NCI-H128 (cell line): Measurements from ENCODE around the gene RIC1.
"Not testable (repeated sequence)": the region's sequence is repeated elsewhere in the genome, so short reads cannot be mapped to it uniquely, and the experiment has no call there.

ENCODE experiments used
- DNase-seq: peaks from one replicate; lab custom pipeline; 2025; ENCODE audit not compliant: unreplicated experiment; lab: John Stamatoyannopoulos, UW

RIC1 gene, protein sequence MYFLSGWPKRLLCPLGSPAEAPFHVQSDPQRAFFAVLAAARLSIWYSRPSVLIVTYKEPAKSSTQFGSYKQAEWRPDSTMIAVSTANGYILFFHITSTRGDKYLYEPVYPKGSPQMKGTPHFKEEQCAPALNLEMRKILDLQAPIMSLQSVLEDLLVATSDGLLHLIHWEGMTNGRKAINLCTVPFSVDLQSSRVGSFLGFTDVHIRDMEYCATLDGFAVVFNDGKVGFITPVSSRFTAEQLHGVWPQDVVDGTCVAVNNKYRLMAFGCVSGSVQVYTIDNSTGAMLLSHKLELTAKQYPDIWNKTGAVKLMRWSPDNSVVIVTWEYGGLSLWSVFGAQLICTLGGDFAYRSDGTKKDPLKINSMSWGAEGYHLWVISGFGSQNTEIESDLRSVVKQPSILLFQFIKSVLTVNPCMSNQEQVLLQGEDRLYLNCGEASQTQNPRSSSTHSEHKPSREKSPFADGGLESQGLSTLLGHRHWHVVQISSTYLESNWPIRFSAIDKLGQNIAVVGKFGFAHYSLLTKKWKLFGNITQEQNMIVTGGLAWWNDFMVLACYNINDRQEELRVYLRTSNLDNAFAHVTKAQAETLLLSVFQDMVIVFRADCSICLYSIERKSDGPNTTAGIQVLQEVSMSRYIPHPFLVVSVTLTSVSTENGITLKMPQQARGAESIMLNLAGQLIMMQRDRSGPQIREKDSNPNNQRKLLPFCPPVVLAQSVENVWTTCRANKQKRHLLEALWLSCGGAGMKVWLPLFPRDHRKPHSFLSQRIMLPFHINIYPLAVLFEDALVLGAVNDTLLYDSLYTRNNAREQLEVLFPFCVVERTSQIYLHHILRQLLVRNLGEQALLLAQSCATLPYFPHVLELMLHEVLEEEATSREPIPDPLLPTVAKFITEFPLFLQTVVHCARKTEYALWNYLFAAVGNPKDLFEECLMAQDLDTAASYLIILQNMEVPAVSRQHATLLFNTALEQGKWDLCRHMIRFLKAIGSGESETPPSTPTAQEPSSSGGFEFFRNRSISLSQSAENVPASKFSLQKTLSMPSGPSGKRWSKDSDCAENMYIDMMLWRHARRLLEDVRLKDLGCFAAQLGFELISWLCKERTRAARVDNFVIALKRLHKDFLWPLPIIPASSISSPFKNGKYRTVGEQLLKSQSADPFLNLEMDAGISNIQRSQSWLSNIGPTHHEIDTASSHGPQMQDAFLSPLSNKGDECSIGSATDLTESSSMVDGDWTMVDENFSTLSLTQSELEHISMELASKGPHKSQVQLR (N-terminal part only)

GRCh38 chr9:5628530-5629311 lies at the start of gene RIC1:
RIC1 (plus strand) TSS chr9:5629107; CDS start chr9:5629310, 203 bp downstream.
- DNase-seq: peak; percentile 78

- DNase-seq: no peak
These were observed 49.0 kb upstream of the RIC1 start for GRCh38 chr9:5579881-5580280.

GRCh38 chr9:5580650-5581049 lies 48.3 kb upstream of the RIC1 start:
- no peak for DNase-seq

GRCh38 chr9:5581706-5582105 lies 47.2 kb upstream of the RIC1 start:
- DNase-seq: not testable (repeated sequence)

DNA sequence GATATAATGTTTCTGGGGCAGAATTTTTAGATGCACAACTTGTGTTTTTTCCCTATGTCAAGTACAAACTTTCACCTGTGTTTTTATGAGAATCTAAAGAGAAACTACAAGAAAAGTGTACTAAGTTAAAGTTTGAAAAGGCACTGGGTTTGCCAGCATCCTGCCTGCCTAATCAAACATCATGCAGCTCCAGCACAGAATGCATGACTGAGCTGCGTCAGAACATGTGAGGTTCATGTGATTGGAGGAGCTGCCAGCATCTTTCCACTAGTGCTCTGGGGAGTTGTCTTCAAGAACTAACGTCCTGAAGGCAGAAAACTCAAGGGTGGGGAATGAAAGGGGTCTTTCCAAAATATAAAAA lies 46.1 kb upstream of the RIC1 start:
- no peak for DNase-seq

DNA sequence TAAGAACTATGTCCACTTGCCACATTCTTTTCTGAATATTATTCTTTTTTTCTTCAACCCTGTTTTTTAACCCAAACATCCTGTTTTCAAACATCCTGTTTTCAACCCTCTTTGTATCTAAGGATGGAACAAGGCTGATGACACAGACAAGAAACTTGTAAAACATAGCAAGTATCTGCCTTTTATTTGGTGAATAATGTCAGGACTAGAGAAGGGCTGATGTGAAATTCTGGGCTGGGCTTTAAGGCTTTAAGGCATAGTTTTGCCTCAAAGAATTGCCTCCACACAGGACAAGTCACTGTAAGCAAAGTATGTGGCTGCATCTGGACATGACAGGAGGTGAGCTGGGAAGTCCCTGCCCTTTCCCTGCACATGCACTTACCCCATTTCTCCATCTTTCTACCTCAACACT lies 42.5 kb upstream of the RIC1 start:
- no peak for DNase-seq

DNA sequence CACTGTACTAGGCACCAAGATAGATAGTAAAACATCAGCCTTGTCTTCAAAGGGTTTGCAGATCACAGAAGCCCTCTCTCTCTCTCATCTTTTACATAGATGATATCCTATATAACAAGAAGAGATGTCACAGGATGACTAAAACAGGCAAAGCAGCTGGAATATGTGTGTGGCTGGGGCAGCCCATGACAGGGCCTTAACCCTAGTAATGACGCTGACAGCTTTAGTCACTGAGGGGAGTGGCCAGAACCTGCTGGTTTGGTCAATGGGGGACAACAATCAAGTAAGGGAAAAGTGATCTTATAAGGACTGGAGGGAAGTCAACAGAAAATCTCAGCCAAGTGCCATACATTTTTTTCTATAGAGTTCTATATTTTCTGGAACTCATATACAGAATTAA lies 41.9 kb upstream of the RIC1 start:
- DNase-seq: no peak

DNA sequence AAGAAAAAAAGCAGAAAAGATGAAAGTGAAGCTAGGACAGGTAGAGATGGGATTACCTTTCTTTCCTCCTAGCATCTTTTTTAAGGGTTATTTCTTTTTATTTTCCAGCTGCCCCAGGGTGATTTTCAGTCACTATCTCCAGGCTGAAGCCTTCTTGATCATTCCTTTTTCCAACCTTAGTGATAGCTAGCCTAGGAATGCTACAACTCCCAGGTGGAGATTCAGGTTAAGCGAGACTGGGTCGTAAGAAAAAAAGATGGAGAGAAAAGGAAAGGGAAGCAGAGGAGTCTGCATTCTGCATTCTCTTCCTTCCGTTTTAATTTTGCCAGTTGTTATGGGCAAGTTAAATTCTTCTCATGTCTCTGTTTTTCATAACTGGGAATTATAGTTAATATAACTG lies 36.7 kb upstream of the RIC1 start:
- no peak for DNase-seq

DNA sequence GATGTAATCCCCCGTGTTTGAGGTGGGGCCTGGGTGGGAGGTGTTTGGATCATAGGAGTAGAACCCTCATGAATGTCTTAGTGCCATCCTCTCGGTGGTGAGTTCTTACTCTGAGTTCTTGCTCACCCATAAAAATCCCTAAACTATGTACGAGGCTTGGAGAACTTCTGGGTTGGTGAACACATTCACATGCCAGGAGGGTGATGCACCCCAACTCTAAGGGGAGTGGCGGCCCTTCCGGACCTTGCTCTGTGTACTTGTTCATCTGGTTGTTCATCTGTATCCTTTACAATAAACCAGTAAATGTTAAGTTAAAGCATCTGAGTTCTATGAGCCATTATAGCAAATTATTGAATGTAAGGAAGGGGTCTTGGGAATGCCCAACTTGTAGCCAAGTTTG lies 36.0 kb upstream of the RIC1 start:
- DNase-seq: no peak

GRCh38 chr9:5593904-5594303 lies 35.0 kb upstream of the RIC1 start:
- DNase-seq: no peak

- DNase-seq: no peak
These were observed 32.7 kb upstream of the RIC1 start for GRCh38 chr9:5596173-5596572.

GRCh38 chr9:5608298-5609225 lies 20.3 kb upstream of the RIC1 start:
- no peak for DNase-seq

- no peak for DNase-seq
These were observed 19.7 kb upstream of the RIC1 start for GRCh38 chr9:5609226-5609596.

- no peak for DNase-seq
These were observed 18.4 kb upstream of the RIC1 start for GRCh38 chr9:5610491-5610890.

- no peak for DNase-seq
These were observed 17.4 kb upstream of the RIC1 start for GRCh38 chr9:5611321-5612184.

DNA sequence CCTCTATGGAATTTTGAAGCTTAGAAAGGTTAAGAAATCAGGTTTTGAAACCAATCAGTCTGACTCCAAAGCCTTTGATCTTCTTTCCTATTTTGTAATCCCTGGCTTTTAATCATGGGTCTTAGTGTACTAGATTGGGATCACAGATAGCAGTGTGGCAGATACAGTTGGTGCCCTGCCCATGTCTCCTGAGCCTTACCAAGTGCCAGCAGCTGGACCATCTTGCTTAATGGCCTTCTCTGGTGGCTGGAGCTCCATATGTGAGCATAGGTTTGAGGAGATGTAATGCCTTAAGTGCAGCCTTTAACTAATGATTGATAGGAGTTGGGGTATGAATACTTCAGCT lies 16.7 kb upstream of the RIC1 start:
- no peak for DNase-seq

GRCh38 chr9:5614192-5614591 lies 14.7 kb upstream of the RIC1 start:
- no peak for DNase-seq

DNA sequence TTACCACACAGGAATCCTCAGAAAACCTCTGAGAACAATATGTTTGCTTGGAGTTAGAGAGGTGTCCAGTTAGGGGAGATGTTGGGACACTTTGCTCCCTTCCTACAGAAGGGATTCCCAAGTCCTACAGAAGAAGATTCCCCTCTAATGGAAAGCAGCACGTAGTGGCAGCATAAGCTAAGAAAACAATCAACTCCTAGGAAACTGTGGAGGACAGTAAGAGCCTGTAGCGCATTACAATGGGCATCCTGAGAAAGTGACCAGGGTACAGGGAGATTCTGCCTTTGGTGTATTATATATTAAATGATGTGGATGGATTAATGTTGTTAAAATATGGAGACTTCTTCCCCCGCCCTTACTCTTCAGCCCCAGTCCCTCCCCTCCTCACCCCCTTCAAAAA lies 13.9 kb upstream of the RIC1 start:
- no peak for DNase-seq

DNA sequence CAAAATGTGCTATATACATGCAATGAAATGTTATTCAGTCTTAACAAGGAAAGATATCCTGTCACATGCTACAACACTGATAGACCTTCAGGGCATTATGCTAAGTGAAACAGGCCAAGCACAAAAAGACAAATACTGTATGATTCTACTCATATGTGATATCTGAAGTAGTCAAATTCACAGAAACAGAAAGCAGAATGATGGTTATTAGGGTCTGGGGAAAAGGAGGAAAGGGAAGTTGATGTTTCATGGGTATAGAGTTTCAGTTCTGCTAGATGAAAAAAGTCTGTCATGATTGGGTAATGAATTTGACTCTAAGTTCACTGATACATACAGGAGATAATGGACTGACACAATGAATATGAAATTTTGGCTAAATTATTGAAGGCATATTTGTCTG lies 11.2 kb upstream of the RIC1 start:
- no peak for DNase-seq
